Neural progenitor cell (in vitro differentiated cells): ENCODE data around the gene TCF3.

Experiments
- CTCF ChIP-seq: fragments of 200-600 bp; sonication (generic); IDR thresholded peaks from 2 replicates; pipeline ENCODE4 v1.5.1; 2017; ENCODE audit warnings: antibody characterized with exemption, mild to moderate bottlenecking
- EZH2 ChIP-seq: fragments of 200-600 bp; sonication (generic); IDR thresholded peaks from 2 replicates; pipeline ENCODE4 v1.6.1; 2017; ENCODE audit warnings: antibody characterized with exemption, mild to moderate bottlenecking, moderate library complexity

GRCh38 chr19:1572795-1573194 is 79.6 kb downstream of the TCF3 start:
- no peak for TF ChIP-seq CTCF
- no peak for TF ChIP-seq EZH2
